NT2/D1 (cell line): Measurements from ENCODE around the gene BOC.

ENCODE experiments used
- SUZ12 ChIP-seq: IDR thresholded peaks from 2 replicates; pipeline ENCODE4 v1.6.1; 2011; ENCODE audit not compliant: insufficient read length, insufficient read depth; ENCODE audit errors: extremely low read depth
- YY1 ChIP-seq: IDR thresholded peaks from 2 replicates; pipeline ENCODE4 v1.6.1; 2011; ENCODE audit not compliant: insufficient read length, insufficient read depth

GRCh38 chr3:113295463-113295862, 84.1 kb downstream of the BOC start:
- TF ChIP-seq YY1 (no peak), SUZ12 (no peak)
